IMR-90 (cell line): ENCODE results near the gene GJA5. TPM values are rescaled to one million over a fixed set of nuclear protein-coding genes. Genes with fewer than 3 reads are reported as not detected.

Source experiments
- ATAC-seq: fragments of 200-7000 bp; cut with Tn5 transposase; 2 replicates; pipeline ENCODE4 v1.9.1; 2020; ENCODE audit warnings: low read depth, mild to moderate bottlenecking, moderate library complexity
- BruUV-seq: library from RNA; stranded (reverse); fragments of 400-500 nt; replicated peaks from 2 replicates; lab custom pipeline; 2021; lab: Mats Ljungman, UMichigan
- CTCF ChIA-PET: fragments of 300-600 bp; formaldehyde crosslinking; extraction: SDS; loops from one replicate; lab custom pipeline; 2021; ENCODE audit warnings: antibody characterized with exemption; lab: Yijun Ruan, JAX
- POLR2A ChIA-PET: fragments of 300-600 bp; sonication (Branson Sonifier 250); formaldehyde crosslinking; loops from one replicate; lab custom pipeline; 2022; ENCODE audit warnings: antibody characterized with exemption; ENCODE audit not compliant: unreplicated experiment; lab: Charles Lee
- DNase-seq: peaks from one replicate; pipeline ENCODE4 v3.0.0; 2013
- H2AFZ ChIP-seq: replicated peaks from 2 replicates; pipeline ENCODE3; 2013; ENCODE audit warnings: low read length, mild to moderate bottlenecking; ENCODE audit not compliant: poor library complexity
- H2AK5ac ChIP-seq: 2 replicates; pipeline ENCODE4 v1.6.1; 2013; ENCODE audit warnings: low read depth, low read length, inconsistent platforms
- H2AK9ac ChIP-seq: replicated peaks from 2 replicates; pipeline ENCODE3; 2013; ENCODE audit warnings: mild to moderate bottlenecking, low read depth, low read length, moderate library complexity; ENCODE audit not compliant: poor library complexity
- H2BK120ac ChIP-seq: 2 replicates; pipeline ENCODE4 v1.6.1; 2013; ENCODE audit warnings: low read depth, low read length, inconsistent platforms
- H2BK15ac ChIP-seq: 3 replicates; pipeline ENCODE4 v1.6.1; 2013; ENCODE audit warnings: low read depth, low read length, inconsistent platforms
- H2BK20ac ChIP-seq: 2 replicates; pipeline ENCODE4 v1.6.1; 2013; ENCODE audit warnings: low read depth, mild to moderate bottlenecking, inconsistent platforms, low read length, moderate library complexity
- H2BK5ac ChIP-seq: 2 replicates; pipeline ENCODE4 v1.6.1; 2013; ENCODE audit warnings: mild to moderate bottlenecking, low read depth, low read length, inconsistent platforms; ENCODE audit not compliant: poor library complexity, severe bottlenecking
- H3K14ac ChIP-seq: replicated peaks from 2 replicates; pipeline ENCODE4 v1.6.1; 2013; ENCODE audit warnings: low read depth, low read length, inconsistent platforms
- H3K18ac ChIP-seq: 2 replicates; pipeline ENCODE4 v1.6.1; 2013; ENCODE audit warnings: low read depth, low read length, control low read depth
- H3K23ac ChIP-seq: 2 replicates; pipeline ENCODE4 v1.6.1; 2013; ENCODE audit warnings: low read depth, low read length, inconsistent platforms
- H3K27ac ChIP-seq: 2 replicates; pipeline ENCODE4 v1.5.1; 2013; ENCODE audit warnings: mild to moderate bottlenecking, control low read depth, low read length; ENCODE audit not compliant: insufficient read depth
- H3K27me3 ChIP-seq: 2 replicates; pipeline ENCODE4 v1.6.1; 2013; ENCODE audit warnings: low read length; ENCODE audit not compliant: control insufficient read depth, insufficient read depth
- H3K36me3 ChIP-seq: 2 replicates; pipeline ENCODE4 v1.6.1; 2013; ENCODE audit warnings: low read length, mixed read lengths; ENCODE audit not compliant: control insufficient read depth, insufficient read depth
- H3K4ac ChIP-seq: 2 replicates; pipeline ENCODE4 v1.6.1; 2013; ENCODE audit warnings: low read depth, low read length, inconsistent platforms
- H3K4me1 ChIP-seq: 2 replicates; pipeline ENCODE4 v1.6.1; 2013; ENCODE audit warnings: low read length, mixed read lengths; ENCODE audit not compliant: control insufficient read depth, insufficient read depth
- H3K4me2 ChIP-seq: 2 replicates; pipeline ENCODE4 v1.6.1; 2013; ENCODE audit warnings: low read depth, mild to moderate bottlenecking, control low read depth, low read length, moderate library complexity
- H3K4me3 ChIP-seq: 2 replicates; pipeline ENCODE4 v1.5.1; 2013; ENCODE audit warnings: low read depth, mild to moderate bottlenecking, control low read depth, low read length, moderate library complexity; ENCODE audit not compliant: insufficient read depth
- H3K56ac ChIP-seq: 2 replicates; pipeline ENCODE4 v1.6.1; 2013; ENCODE audit warnings: low read length, inconsistent platforms; ENCODE audit not compliant: insufficient read depth; ENCODE audit errors: extremely low read depth
- H3K79me1 ChIP-seq, 2 experiments: 2 replicates each; pipeline ENCODE4 v1.6.1; 2013; ENCODE audit warnings: low read length in 2 of 2, inconsistent platforms in 1 of 2, low read depth in 1 of 2
- H3K9ac ChIP-seq: 2 replicates; pipeline ENCODE4 v1.6.1; 2013; ENCODE audit warnings: low read depth, low read length, control low read depth
- H3K9me1 ChIP-seq: 2 replicates; pipeline ENCODE4 v1.6.1; 2013; ENCODE audit warnings: low read length, inconsistent platforms; ENCODE audit not compliant: insufficient read depth
- H3K9me3 ChIP-seq: 2 replicates; pipeline ENCODE4 v1.6.1; 2013; ENCODE audit warnings: low read length; ENCODE audit not compliant: control insufficient read depth, insufficient read depth
- H4K20me1 ChIP-seq: 2 replicates; pipeline ENCODE4 v1.6.1; 2013; ENCODE audit warnings: low read length, inconsistent platforms; ENCODE audit not compliant: insufficient read depth
- H4K5ac ChIP-seq: 2 replicates; pipeline ENCODE4 v1.6.1; 2013; ENCODE audit warnings: mild to moderate bottlenecking, low read depth, low read length, control low read depth
- H4K8ac ChIP-seq, 2 experiments: 2 replicates each; pipeline ENCODE4 v1.6.1; 2013; ENCODE audit warnings: low read depth in 2 of 2, low read length in 2 of 2, control low read depth in 1 of 2, inconsistent platforms in 1 of 2
- H4K91ac ChIP-seq: 2 replicates; pipeline ENCODE4 v1.6.1; 2013; ENCODE audit warnings: low read depth, low read length, inconsistent platforms; ENCODE audit not compliant: insufficient read depth
- MAFK ChIP-seq: IDR thresholded peaks from 2 replicates; pipeline ENCODE4 v1.6.1; 2012; ENCODE audit warnings: low read depth, low read length, improper control_type of control experiment
- WGBS, 2 experiments: methylation state at CpG; one replicate each; pipeline versions ENCODE4 v1.1.5 to v1.1.7; 2013; ENCODE audit warnings: missing lambda C conversion rate in 2 of 2; ENCODE audit not compliant: insufficient read length in 1 of 2; ENCODE audit errors: extremely low coverage in 2 of 2; 5-methylcytosine and 5-hydroxymethylcytosine counted together
- dilution Hi-C: fragments of 300-500 bp; cut with HindIII; formaldehyde crosslinking; loops from one replicate; pipeline ENCODE4 v1.14.3; 2018; ENCODE audit warnings: low sequenced_read_pairs; ENCODE audit not compliant: unreplicated experiment
- in situ Hi-C: fragments of 300-500 bp; cut with MboI; formaldehyde crosslinking; loops from 3 replicates; pipeline ENCODE4 v1.14.3; 2019; ENCODE audit warnings: low sequenced_read_pairs, inconsistent platforms, mixed read lengths
- intact Hi-C: fragments of 100-400 bp; cut with micrococcal nuclease; formaldehyde crosslinking; loops from 2 replicates; pipeline ENCODE4 v1.10.0; 2022
- polyA plus RNA-seq, 3 experiments: library from polyadenylated mRNA; depleted of rRNA; stranded (reverse); fragments of >200 nt; gene quantifications; 2 replicates each; pipeline ENCODE4 v1.2.3, GENCODE V29; 2012; ENCODE audit warnings: low replicate concordance in 1 of 3
- total RNA-seq: library from RNA; depleted of rRNA; stranded (reverse); fragments of >200 nt; gene quantifications from 2 replicates; pipeline ENCODE4 v1.2.3, GENCODE V29; 2012

Gene GJA5
- total and polyA plus RNA-seq, 2 of the 4 experiments (the other 2 are of a cell fraction) = not detected

- Histone ChIP-seq H2AK9ac (no peak overlapping the region), H4K91ac (no peak overlapping the region), H2BK120ac (no peak overlapping the region), H2BK5ac (no peak overlapping the region), H2BK15ac (no peak overlapping the region), H3K79me1 (no peaks in the 10 kb centered on the region), H2AK5ac (no peak overlapping the region), H3K18ac (no peak overlapping the region), H3K4me1 (no peaks in the 10 kb centered on the region), H4K5ac (no peak overlapping the region), H3K4me3 (no peak overlapping the region), H3K14ac (no peak overlapping the region), H3K56ac (no peak overlapping the region), H3K36me3 (no peaks in the 10 kb centered on the region), H3K4me2 (no peak overlapping the region), H3K9ac (no peak overlapping the region), H2AFZ (no peak overlapping the region), H3K9me1 (no peaks in the 10 kb centered on the region), H4K20me1 (no peaks in the 10 kb centered on the region), H3K27me3 (no peaks in the 10 kb centered on the region), H3K27ac (no peak overlapping the region), H2BK20ac (no peak overlapping the region), H3K23ac (no peak overlapping the region), H3K9me3 (no peaks in the 10 kb centered on the region), H3K4ac (no peak overlapping the region), H4K8ac (no peak overlapping the region)
- CTCF ChIA-PET = no interaction called here
- no peak for TF ChIP-seq MAFK
- dilution Hi-C loops (no loop called here), in situ Hi-C loops (no loop called here), intact Hi-C loops (no loop called here)
- no CpG with 5 or more reads among the region's 1 CpG for WGBS, 2 experiments
- POLR2A ChIA-PET = no interaction called here
- DNase-seq (no peak), ATAC-seq (no peak)
- no TSS peak for BruUV-seq
These were observed 19.3 kb downstream of the GJA5 start for GRCh38 chr1:147741065-147741464.
